ENCODE data around the gene CPVL.

The CPVL gene

GRCh38 chr7:29173458-29173857, 27.1 kb upstream of the CPVL start:
- Histone ChIP-seq H2AFZ (ENCODE audit: low read depth, low read length) (no peak overlapping the region), H3K27me3 (ENCODE audit: insufficient read depth, low read length) (no peaks in the 10 kb centered on the region), H3K36me3 (ENCODE audit: insufficient read depth, low read length) (no peaks in the 10 kb centered on the region), H3K4me1 (ENCODE audit: insufficient read depth, low read length) (peaks cover 4% of the 10 kb centered on the region), H3K4me3 (ENCODE audit: low read length) (no peak overlapping the region), H3K9me3 (ENCODE audit: low read length) (no peaks in the 10 kb centered on the region)

GRCh38 chr7:29170781-29171180, 24.4 kb upstream of the CPVL start:
- H2AFZ ChIP-seq (ENCODE audit: low read depth, low read length) = no peak overlapping the region
- H3K36me3 ChIP-seq (ENCODE audit: insufficient read depth, low read length) = no peaks in the 10 kb centered on the region
- no peak overlapping the region for H3K4me3 ChIP-seq (ENCODE audit: low read length)
- H3K4me1 ChIP-seq (ENCODE audit: insufficient read depth, low read length) = peaks cover 4% of the 10 kb centered on the region
- H3K27me3 ChIP-seq (ENCODE audit: insufficient read depth, low read length) = no peaks in the 10 kb centered on the region
- H3K9me3 ChIP-seq (ENCODE audit: low read length) = no peaks in the 10 kb centered on the region

- Histone ChIP-seq H3K36me3 (ENCODE audit: insufficient read depth, low read length) (no peaks in the 10 kb centered on the region), H3K4me3 (ENCODE audit: low read length) (no peak overlapping the region), H2AFZ (ENCODE audit: low read depth, low read length) (no peak overlapping the region), H3K4me1 (ENCODE audit: insufficient read depth, low read length) (no peaks in the 10 kb centered on the region), H3K9me3 (ENCODE audit: low read length) (no peaks in the 10 kb centered on the region), H3K27me3 (ENCODE audit: insufficient read depth, low read length) (no peaks in the 10 kb centered on the region)
Observed at GRCh38 chr7:29167721-29168120, 21.4 kb upstream of the CPVL start.

GRCh38 chr7:29163854-29164253, 17.5 kb upstream of the CPVL start:
- Histone ChIP-seq H3K4me3 (ENCODE audit: low read length) (no peak overlapping the region), H3K9me3 (ENCODE audit: low read length) (no peaks in the 10 kb centered on the region), H2AFZ (ENCODE audit: low read depth, low read length) (no peak overlapping the region), H3K4me1 (ENCODE audit: insufficient read depth, low read length) (no peaks in the 10 kb centered on the region), H3K36me3 (ENCODE audit: insufficient read depth, low read length) (no peaks in the 10 kb centered on the region), H3K27me3 (ENCODE audit: insufficient read depth, low read length) (no peaks in the 10 kb centered on the region)

GRCh38 chr7:29162577-29162976, 16.2 kb upstream of the CPVL start:
- Histone ChIP-seq H3K36me3 (ENCODE audit: insufficient read depth, low read length) (no peaks in the 10 kb centered on the region), H2AFZ (ENCODE audit: low read depth, low read length) (no peak overlapping the region), H3K27me3 (ENCODE audit: insufficient read depth, low read length) (no peaks in the 10 kb centered on the region), H3K4me1 (ENCODE audit: insufficient read depth, low read length) (no peaks in the 10 kb centered on the region), H3K9me3 (ENCODE audit: low read length) (no peaks in the 10 kb centered on the region), H3K4me3 (ENCODE audit: low read length) (no peak overlapping the region)

- no peaks in the 10 kb centered on the region for H3K9me3 ChIP-seq (ENCODE audit: low read length)
- H3K4me3 ChIP-seq (ENCODE audit: low read length) = no peak overlapping the region
- H3K27me3 ChIP-seq (ENCODE audit: insufficient read depth, low read length) = no peaks in the 10 kb centered on the region
Observed at GRCh38 chr7:29161231-29161630, 14.9 kb upstream of the CPVL start.

GRCh38 chr7:29160080-29160479, 13.7 kb upstream of the CPVL start:
- H3K36me3 ChIP-seq (ENCODE audit: insufficient read depth, low read length) = no peaks in the 10 kb centered on the region

More at GRCh38 chr7:29161231-29161630, 14.9 kb upstream of the CPVL start:
- Histone ChIP-seq H3K36me3 (ENCODE audit: insufficient read depth, low read length) (no peaks in the 10 kb centered on the region), H2AFZ (ENCODE audit: low read depth, low read length) (no peak overlapping the region), H3K4me1 (ENCODE audit: insufficient read depth, low read length) (peaks cover 2% of the 10 kb centered on the region)

GRCh38 chr7:29158795-29159423, 12.6 kb upstream of the CPVL start:
- Histone ChIP-seq H2AFZ (ENCODE audit: low read depth, low read length) (no peak overlapping the region), H3K4me3 (ENCODE audit: low read length) (no peak overlapping the region), H3K36me3 (ENCODE audit: insufficient read depth, low read length) (no peaks in the 10 kb centered on the region)

More at GRCh38 chr7:29160080-29160479, 13.7 kb upstream of the CPVL start:
- Histone ChIP-seq H3K4me3 (ENCODE audit: low read length) (no peak overlapping the region), H3K27me3 (ENCODE audit: insufficient read depth, low read length) (no peaks in the 10 kb centered on the region), H3K4me1 (ENCODE audit: insufficient read depth, low read length) (peaks cover 2% of the 10 kb centered on the region), H3K9me3 (ENCODE audit: low read length) (no peaks in the 10 kb centered on the region), H2AFZ (ENCODE audit: low read depth, low read length) (no peak overlapping the region)

GRCh38 chr7:29156907-29157452, 10.6 kb upstream of the CPVL start:
- H3K36me3 ChIP-seq (ENCODE audit: insufficient read depth, low read length) = no peaks in the 10 kb centered on the region
- no peak overlapping the region for H2AFZ ChIP-seq (ENCODE audit: low read depth, low read length)

More at GRCh38 chr7:29158795-29159423, 12.6 kb upstream of the CPVL start:
- no peaks in the 10 kb centered on the region for H3K9me3 ChIP-seq (ENCODE audit: low read length)
- no peaks in the 10 kb centered on the region for H3K27me3 ChIP-seq (ENCODE audit: insufficient read depth, low read length)
- H3K4me1 ChIP-seq (ENCODE audit: insufficient read depth, low read length) = peaks cover 2% of the 10 kb centered on the region

GRCh38 chr7:29154076-29154475, 7.7 kb upstream of the CPVL start:
- Histone ChIP-seq H3K36me3 (ENCODE audit: insufficient read depth, low read length) (no peaks in the 10 kb centered on the region), H3K4me1 (ENCODE audit: insufficient read depth, low read length) (peaks cover 12% of the 10 kb centered on the region), H3K27me3 (ENCODE audit: insufficient read depth, low read length) (no peaks in the 10 kb centered on the region), H3K4me3 (ENCODE audit: low read length) (no peak overlapping the region), H3K9me3 (ENCODE audit: low read length) (no peaks in the 10 kb centered on the region), H2AFZ (ENCODE audit: low read depth, low read length) (no peak overlapping the region)

More at GRCh38 chr7:29156907-29157452, 10.6 kb upstream of the CPVL start:
- Histone ChIP-seq H3K27me3 (ENCODE audit: insufficient read depth, low read length) (no peaks in the 10 kb centered on the region), H3K4me3 (ENCODE audit: low read length) (no peak overlapping the region), H3K9me3 (ENCODE audit: low read length) (no peaks in the 10 kb centered on the region), H3K4me1 (ENCODE audit: insufficient read depth, low read length) (peaks cover 2% of the 10 kb centered on the region)

GRCh38 chr7:29150856-29151255, 4.5 kb upstream of the CPVL start:
- Histone ChIP-seq H3K36me3 (ENCODE audit: insufficient read depth, low read length) (no peaks in the 10 kb centered on the region), H3K27me3 (ENCODE audit: insufficient read depth, low read length) (peaks cover 13% of the 10 kb centered on the region)

GRCh38 chr7:29149036-29149435, 2.7 kb upstream of the CPVL start:
- Histone ChIP-seq H3K9me3 (ENCODE audit: low read length) (no peaks in the 10 kb centered on the region), H3K36me3 (ENCODE audit: insufficient read depth, low read length) (no peaks in the 10 kb centered on the region), H3K4me1 (ENCODE audit: insufficient read depth, low read length) (peaks cover 15% of the 10 kb centered on the region), H2AFZ (ENCODE audit: low read depth, low read length) (no peak overlapping the region), H3K27me3 (ENCODE audit: insufficient read depth, low read length) (peaks cover 20% of the 10 kb centered on the region), H3K4me3 (ENCODE audit: low read length) (no peak overlapping the region)

More at GRCh38 chr7:29150856-29151255, 4.5 kb upstream of the CPVL start:
- no peak overlapping the region for H2AFZ ChIP-seq (ENCODE audit: low read depth, low read length)
- H3K9me3 ChIP-seq (ENCODE audit: low read length) = no peaks in the 10 kb centered on the region
- no peak overlapping the region for H3K4me3 ChIP-seq (ENCODE audit: low read length)
- H3K4me1 ChIP-seq (ENCODE audit: insufficient read depth, low read length) = peaks cover 14% of the 10 kb centered on the region

- Histone ChIP-seq H3K4me1 (ENCODE audit: insufficient read depth, low read length) (peaks cover 15% of the 10 kb centered on the region), H3K4me3 (ENCODE audit: low read length) (no peak overlapping the region), H3K9me3 (ENCODE audit: low read length) (no peaks in the 10 kb centered on the region), H3K27me3 (ENCODE audit: insufficient read depth, low read length) (peaks cover 20% of the 10 kb centered on the region), H3K36me3 (ENCODE audit: insufficient read depth, low read length) (no peaks in the 10 kb centered on the region), H2AFZ (ENCODE audit: low read depth, low read length) (no peak overlapping the region)
Observed at GRCh38 chr7:29147821-29148220, 1.5 kb upstream of the CPVL start.
